Measurements from ENCODE around the gene ODAD4.

- TF ChIP-seq CTCF (IDR thresholded peaks at IDR 0.05) (no peak), EP300 (IDR thresholded peaks at IDR 0.05; ENCODE audit: borderline replicate concordance in 1 of 2, low read depth in 1 of 2, low read length in 1 of 2) (no peak), YY1 (IDR thresholded peaks at IDR 0.05; ENCODE audit: low read depth) (no peak), RCOR1 (IDR thresholded peaks at IDR 0.05; ENCODE audit: low read length) (no peak), FOSL2 (IDR thresholded peaks at IDR 0.05; ENCODE audit: borderline replicate concordance, low read depth) (no peak), MXI1 (IDR thresholded peaks at IDR 0.05; ENCODE audit: low read depth, low read length) (no peak), SMC3 (IDR thresholded peaks at IDR 0.05; ENCODE audit: low read depth, low read length) (no peak), TEAD4 (IDR thresholded peaks at IDR 0.05; ENCODE audit: borderline replicate concordance, insufficient read depth) (no peak), REST (IDR thresholded peaks at IDR 0.05; ENCODE audit: low read depth, low read length) (no peak), FOXM1 (IDR thresholded peaks at IDR 0.05; ENCODE audit: low read depth) (no peak)
These were observed 43.6 kb downstream of the ODAD4 start for GRCh38 chr17:41974031-41974430.
